Measurements from ENCODE around the gene NUP42.
"Not testable (repeated sequence)": the region's sequence is repeated elsewhere in the genome, so short reads cannot be mapped to it uniquely, and the experiment has no call there.

The NUP42 gene, protein sequence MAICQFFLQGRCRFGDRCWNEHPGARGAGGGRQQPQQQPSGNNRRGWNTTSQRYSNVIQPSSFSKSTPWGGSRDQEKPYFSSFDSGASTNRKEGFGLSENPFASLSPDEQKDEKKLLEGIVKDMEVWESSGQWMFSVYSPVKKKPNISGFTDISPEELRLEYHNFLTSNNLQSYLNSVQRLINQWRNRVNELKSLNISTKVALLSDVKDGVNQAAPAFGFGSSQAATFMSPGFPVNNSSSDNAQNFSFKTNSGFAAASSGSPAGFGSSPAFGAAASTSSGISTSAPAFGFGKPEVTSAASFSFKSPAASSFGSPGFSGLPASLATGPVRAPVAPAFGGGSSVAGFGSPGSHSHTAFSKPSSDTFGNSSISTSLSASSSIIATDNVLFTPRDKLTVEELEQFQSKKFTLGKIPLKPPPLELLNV

DNA sequence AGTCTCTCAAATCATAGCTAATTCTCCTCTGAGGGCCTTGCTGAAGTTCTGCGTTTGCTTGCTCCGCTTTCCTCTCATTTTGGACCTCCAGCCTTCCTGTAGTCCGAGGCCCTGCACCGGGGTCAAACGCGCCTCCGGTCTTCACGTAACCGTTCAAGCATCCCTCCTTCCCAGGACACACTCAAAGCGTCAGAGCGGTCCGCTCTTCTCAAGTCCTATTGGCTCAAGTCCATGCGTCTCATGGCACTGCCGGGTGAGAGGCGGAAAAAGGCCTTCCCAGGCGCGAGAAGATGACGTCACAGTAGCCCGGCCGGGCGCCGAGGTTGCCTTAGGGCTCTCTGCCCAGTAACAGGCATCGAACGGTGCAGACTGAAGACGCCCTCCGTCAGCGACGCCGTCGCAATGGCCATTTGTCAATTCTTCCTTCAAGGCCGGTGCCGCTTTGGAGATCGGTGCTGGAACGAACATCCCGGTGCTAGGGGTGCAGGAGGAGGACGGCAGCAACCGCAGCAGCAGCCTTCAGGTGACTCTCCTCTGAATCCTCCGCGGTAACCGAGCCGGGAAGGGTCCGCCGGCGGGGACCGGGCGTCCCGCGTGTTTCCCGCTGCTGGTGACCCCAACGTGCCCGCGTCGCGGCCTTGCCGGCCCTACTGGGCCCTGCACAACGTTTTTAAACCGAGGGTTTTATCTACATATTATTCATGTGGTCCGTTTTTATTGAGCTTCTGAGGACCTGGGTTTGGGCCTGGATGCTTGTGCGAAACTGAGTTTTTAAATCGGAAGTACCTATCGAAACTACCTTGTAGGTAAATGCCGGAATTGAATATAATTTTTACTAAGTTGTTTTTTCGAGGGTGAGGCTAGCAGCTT is at the start of gene NUP42:
Gene NUP42, plus strand, starts transcription at position 365 of the 870 bp plus-strand sequence. Its CDS starts 38 bp downstream, at position 403.
- DNase-seq, result peak; percentile 96

- DNase-seq, result no peak
These were observed 48.1 kb upstream of the NUP42 start for GRCh38 chr7:23133797-23134196.

DNA sequence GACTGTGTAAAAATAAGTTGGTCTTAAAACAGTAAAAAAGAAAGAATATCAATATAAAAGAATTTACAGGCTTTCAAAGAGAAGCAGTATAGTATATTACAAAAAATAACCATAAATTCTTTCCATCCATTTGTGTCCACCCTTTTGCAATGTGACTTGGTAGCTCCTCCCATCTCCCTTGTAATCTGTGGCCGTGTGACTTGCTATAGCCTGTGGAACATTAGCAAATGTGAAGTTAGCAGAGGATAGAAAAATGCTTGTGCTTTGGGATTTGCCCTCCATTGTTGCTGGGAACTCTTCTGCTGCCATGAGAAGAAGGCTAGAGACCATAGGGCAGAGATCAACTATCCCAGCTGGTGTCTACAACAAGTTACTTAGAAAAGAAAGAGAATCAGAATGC is 46.1 kb upstream of the NUP42 start:
- DNase-seq, result no peak

DNA sequence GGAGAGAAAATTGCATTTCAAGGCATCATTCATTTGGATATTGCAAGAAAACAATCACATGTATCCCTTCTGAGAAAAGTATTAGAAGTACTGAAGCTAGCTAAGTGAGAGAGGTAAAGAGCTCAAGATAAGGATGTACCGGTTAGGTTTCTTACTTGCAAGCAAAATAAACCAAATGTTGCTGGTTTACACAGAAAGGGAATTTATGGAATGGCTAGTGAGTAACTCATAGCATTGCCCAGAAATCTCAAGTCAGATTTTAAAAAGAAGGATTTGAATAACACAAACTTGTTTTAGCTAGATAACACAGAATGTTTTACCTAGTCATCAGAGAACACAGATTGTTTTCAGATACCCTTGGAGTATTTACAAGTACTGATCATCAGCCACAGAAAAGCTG is 45.6 kb upstream of the NUP42 start:
- DNase-seq, result no peak

DNA sequence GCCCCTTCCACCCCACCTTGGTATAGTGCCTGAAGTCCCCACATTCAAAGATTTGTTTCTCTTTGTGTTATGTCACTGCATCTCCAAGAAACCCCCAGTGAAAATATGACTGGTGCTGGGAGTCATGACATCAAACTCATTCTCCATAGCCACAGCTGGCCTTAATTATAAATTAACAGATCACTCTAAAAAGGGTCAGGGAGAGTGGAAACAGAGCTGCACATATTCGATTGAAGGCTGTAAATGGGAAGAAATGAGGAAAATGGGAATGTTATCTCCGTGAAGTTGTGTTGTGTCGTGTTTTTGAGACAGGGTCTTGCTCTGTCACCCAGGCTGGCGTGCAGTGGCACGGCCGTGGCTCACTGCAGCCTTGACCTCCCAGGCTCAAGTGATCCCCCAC is 24.2 kb upstream of the NUP42 start:
- no peak for DNase-seq

- no peak for DNase-seq
These were observed 23.3 kb upstream of the NUP42 start for GRCh38 chr7:23158546-23158945.

GRCh38 chr7:23161482-23161881 is 20.4 kb upstream of the NUP42 start:
- DNase-seq, result no peak

DNA sequence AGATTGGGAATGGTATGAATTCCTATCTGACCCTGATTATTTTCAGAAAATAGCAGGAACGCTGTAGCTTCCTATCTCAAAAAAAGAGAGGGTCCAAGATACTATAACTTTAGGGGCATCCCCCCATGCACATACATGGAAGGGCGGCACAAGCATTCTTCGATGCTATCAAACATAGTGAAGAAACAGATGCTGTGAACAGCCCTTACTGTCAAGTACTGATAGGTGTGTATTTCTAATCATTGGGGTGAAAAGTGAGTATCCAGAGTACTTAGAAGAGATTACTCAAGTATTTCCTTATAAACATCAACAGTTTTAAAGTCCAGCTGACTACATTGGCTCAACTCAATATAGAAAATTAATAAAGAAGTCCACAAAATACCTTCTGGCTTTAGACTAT is 17.0 kb upstream of the NUP42 start:
- no peak for DNase-seq

- DNase-seq, result no peak
These were observed 16.5 kb upstream of the NUP42 start for GRCh38 chr7:23165316-23165715.

GRCh38 chr7:23167691-23168090 is 14.2 kb upstream of the NUP42 start:
- DNase-seq, result no peak

- no peak for DNase-seq
These were observed 13.6 kb upstream of the NUP42 start for GRCh38 chr7:23168111-23168885.

DNA sequence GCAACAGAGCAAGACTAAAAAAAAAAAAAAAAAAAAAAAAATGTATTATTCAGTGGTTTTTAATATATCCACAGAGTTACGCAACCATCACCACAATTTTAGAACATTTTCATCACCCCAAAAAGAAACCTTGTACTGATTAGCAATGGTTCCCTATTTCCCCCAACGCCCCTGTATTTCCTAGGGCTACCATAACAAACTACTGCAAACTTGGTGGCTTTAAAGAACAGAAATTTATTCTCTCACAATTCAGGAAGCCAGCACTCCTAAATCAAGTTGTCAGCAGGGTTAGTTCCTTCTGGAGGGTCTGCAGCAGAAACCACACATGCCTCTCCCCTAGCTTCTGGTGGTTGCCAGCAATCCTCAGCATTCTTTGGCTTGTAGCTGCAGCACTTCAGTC is 5.9 kb upstream of the NUP42 start:
- no peak for DNase-seq

GRCh38 chr7:23183279-23184012 is 1.6 kb downstream of the NUP42 start:
- DNase-seq, result no peak

GRCh38 chr7:23184291-23184690 is 2.4 kb downstream of the NUP42 start:
- DNase-seq, result no peak

DNA sequence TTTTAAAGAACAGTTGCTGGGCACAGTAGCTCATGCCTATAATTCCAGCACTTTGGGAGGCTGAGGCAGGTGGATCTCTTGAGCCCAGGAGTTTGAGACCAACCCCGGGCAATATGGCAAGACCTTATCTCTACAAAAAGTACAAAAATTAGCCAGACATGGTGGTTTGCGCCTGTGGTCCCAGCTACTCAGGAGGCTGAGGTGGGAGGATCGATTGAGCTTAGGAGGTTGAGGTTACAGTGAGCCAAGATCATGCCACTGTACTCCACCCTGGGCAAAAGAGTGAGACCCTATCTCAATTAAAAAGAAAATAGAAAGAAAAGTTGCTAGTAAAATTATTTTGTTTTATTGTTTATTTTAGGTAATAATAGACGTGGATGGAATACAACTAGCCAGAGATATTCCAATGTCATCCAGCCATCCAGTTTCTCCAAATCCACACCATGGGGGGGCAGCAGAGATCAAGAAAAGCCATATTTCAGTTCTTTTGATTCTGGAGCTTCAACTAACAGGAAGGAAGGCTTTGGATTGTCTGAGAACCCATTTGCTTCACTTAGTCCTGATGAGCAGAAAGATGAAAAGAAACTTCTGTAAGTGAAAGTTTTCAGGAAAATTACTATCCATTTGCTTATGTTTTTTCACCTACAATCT is 3.0 kb downstream of the NUP42 start:
- peak; percentile 19 for DNase-seq

GRCh38 chr7:23185980-23186379 is 4.1 kb downstream of the NUP42 start:
- DNase-seq, result no peak

GRCh38 chr7:23191022-23191421 is 9.2 kb downstream of the NUP42 start:
- no peak for DNase-seq

DNA sequence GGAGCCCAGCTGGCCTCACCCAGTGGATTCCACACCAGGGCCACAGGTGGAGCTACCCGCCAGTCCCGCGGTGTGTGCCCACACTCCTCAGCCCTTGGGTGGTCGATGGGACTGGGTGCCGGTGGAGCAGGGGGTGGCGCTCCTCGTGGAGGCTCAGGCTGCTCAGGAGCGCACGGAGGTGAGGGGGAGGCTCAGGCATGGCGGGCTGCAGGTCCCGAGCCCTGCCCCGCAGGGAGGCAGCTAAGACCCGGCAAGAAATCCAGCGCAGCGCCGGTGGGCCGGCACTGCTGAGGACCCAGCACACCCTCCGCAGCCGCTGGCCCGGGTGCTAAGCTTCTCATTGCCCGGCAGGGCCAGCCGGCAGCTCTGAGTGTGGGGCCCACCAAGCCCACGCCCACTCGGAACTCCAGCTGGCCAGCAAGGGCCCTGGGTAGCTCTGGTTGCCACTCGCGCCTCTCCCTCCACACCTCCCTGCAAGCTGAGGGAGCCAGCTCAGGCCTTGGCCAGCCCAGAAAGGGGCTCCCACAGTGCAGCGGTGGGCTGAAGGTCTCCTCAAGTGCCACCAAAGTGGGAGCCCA is 11.9 kb downstream of the NUP42 start:
- DNase-seq, result not testable (repeated sequence)

GRCh38 chr7:23196306-23196705 is 14.5 kb downstream of the NUP42 start:
- DNase-seq, result no peak

- DNase-seq, result not testable (repeated sequence)
These were observed 15.9 kb downstream of the NUP42 start for GRCh38 chr7:23197745-23198144.

DNA sequence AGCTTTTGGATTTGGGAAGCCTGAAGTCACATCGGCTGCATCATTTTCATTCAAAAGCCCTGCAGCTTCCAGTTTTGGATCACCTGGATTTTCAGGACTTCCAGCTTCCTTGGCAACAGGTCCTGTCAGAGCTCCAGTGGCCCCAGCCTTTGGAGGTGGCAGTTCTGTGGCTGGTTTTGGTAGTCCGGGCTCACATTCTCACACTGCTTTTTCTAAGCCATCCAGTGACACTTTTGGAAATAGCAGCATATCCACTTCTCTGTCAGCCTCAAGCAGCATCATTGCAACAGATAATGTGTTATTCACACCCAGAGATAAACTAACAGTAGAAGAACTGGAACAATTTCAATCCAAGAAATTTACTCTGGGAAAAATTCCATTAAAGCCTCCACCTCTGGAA is 18.5 kb downstream of the NUP42 start:
- DNase-seq, result no peak

- no peak for DNase-seq
These were observed 22.4 kb downstream of the NUP42 start for GRCh38 chr7:23204241-23204640.

Measured in NCI-H526 treated with DMSO at 0.1 percent for 48 hours (cell line).